HepG2 (cell line): Measurements from ENCODE around the gene DVL3. TPM values are rescaled to one million over a fixed set of nuclear protein-coding genes. Genes with fewer than 3 reads are reported as not detected.

Experiments
- ATF7-NPFF ChIP-seq: sonication (generic); formaldehyde crosslinking; IDR thresholded peaks from 2 replicates; pipeline ENCODE4 v1.8.1; 2023; ENCODE audit warnings: mild to moderate bottlenecking, low read depth, missing genetic modification reagents, moderate library complexity
- BORCS8-MEF2B ChIP-seq: sonication (generic); formaldehyde crosslinking; IDR thresholded peaks from 2 replicates; pipeline ENCODE4 v1.8.0; 2022; ENCODE audit warnings: mild to moderate bottlenecking, missing genetic modification reagents
- DR1 ChIP-seq: sonication (generic); formaldehyde crosslinking; IDR thresholded peaks from 2 replicates; pipeline ENCODE4 v1.8.0; 2021; ENCODE audit warnings: mild to moderate bottlenecking, missing genetic modification reagents, inconsistent platforms
- FOXM1 ChIP-seq: sonication (generic); formaldehyde crosslinking; IDR thresholded peaks from 2 replicates; pipeline ENCODE4 v1.5.0; 2020; ENCODE audit warnings: missing genetic modification reagents
- HNRNPLL ChIP-seq: fragments of 200-400 bp; formaldehyde crosslinking; IDR thresholded peaks from 2 replicates; pipeline ENCODE4 v1.6.1; 2017; ENCODE audit warnings: mild to moderate bottlenecking, low read depth, low read length; ENCODE audit not compliant: poor library complexity, severe bottlenecking
- JDP2 ChIP-seq: sonication (generic); formaldehyde crosslinking; IDR thresholded peaks from 2 replicates; pipeline ENCODE4 v1.8.1; 2022; ENCODE audit warnings: missing genetic modification reagents, borderline replicate concordance
- KDM6A ChIP-seq: IDR thresholded peaks from 2 replicates; pipeline ENCODE4 v1.6.1; 2016; ENCODE audit warnings: low read depth
- KLF16 ChIP-seq, 2 experiments: sonication (generic) in 1 of 2; formaldehyde crosslinking in 1 of 2; IDR thresholded peaks; 2 replicates each; pipeline versions ENCODE4 v1.6.1 to v1.8.0; 2016 to 2023; ENCODE audit warnings: missing genetic modification reagents in 2 of 2, missing compliant biosample characterization in 1 of 2
- PAF1 ChIP-seq: IDR thresholded peaks from 2 replicates; pipeline ENCODE4 v1.6.1; 2016; ENCODE audit warnings: missing genetic modification reagents, missing compliant biosample characterization
- PCBP2 ChIP-seq: fragments of 200-400 bp; formaldehyde crosslinking; optimal IDR thresholded peaks from 2 replicates; pipeline ENCODE3; 2018; ENCODE audit warnings: low read length, low read depth; ENCODE audit not compliant: poor library complexity, severe bottlenecking
- RXRA ChIP-seq: sonication (generic); formaldehyde crosslinking; IDR thresholded peaks from 2 replicates; pipeline ENCODE4 v1.5.1; 2020; ENCODE audit warnings: missing genetic modification reagents
- TCF12 ChIP-seq, 2 experiments: fragments of 450-650 bp in 1 of 2; sonication (generic) in 1 of 2; formaldehyde crosslinking in 1 of 2; IDR thresholded peaks; 2 replicates each; pipeline versions ENCODE4 v1.6.1 to v1.8.0; 2017 to 2022; ENCODE audit warnings: antibody characterized with exemption in 1 of 2, mild to moderate bottlenecking in 1 of 2, missing genetic modification reagents in 1 of 2, moderate library complexity in 1 of 2
- ZMAT3 ChIP-seq: sonication (generic); formaldehyde crosslinking; conservative IDR thresholded peaks from 2 replicates; pipeline ENCODE4 v1.7.0; 2021; ENCODE audit warnings: missing genetic modification reagents
- ZNF451 ChIP-seq: sonication (generic); formaldehyde crosslinking; IDR thresholded peaks from 2 replicates; pipeline ENCODE4 v1.5.0; 2020; ENCODE audit warnings: mild to moderate bottlenecking, missing genetic modification reagents
- ZNF629 ChIP-seq: sonication (generic); formaldehyde crosslinking; conservative IDR thresholded peaks from 2 replicates; pipeline ENCODE4 v1.5.0; 2020; ENCODE audit warnings: missing genetic modification reagents
- ZNF780A ChIP-seq: sonication (generic); formaldehyde crosslinking; IDR thresholded peaks from 2 replicates; pipeline ENCODE4 v1.8.0; 2022; ENCODE audit warnings: mild to moderate bottlenecking, missing genetic modification reagents, moderate library complexity
- ZSCAN25 ChIP-seq: sonication (generic); formaldehyde crosslinking; IDR thresholded peaks from 2 replicates; pipeline ENCODE4 v1.8.0; 2022; ENCODE audit warnings: mild to moderate bottlenecking, missing genetic modification reagents
- polyA plus RNA-seq, 8 experiments: library from polyadenylated mRNA; depleted of rRNA in 3 of 8; stranded (reverse) in 7 of 8; unstranded in 1 of 8; fragments of >200 nt; fragmentation: Illumina TruSeq in 4 of 8; extraction: Trizol in 4 of 8; gene quantifications; 2 replicates each; pipeline versions ENCODE4 v1.2.1 to v1.2.3, GENCODE V29; 2011 to 2016; ENCODE audit warnings: low read depth in 4 of 8, missing spikeins in 1 of 8, mixed read lengths in 1 of 8; ENCODE audit not compliant: insufficient read depth in 1 of 8
- total RNA-seq, 5 experiments: library from RNA; depleted of rRNA; stranded (reverse); fragments of >200 nt; fragmentation: Illumina TruSeq; extraction: Trizol; gene quantifications; 2 replicates each; pipeline ENCODE4 v1.2.3, GENCODE V29; 2016; ENCODE audit warnings: low read depth in 1 of 5
- TF ChIP-seq, protein P1 (sequence below): sonication (generic); formaldehyde crosslinking; IDR thresholded peaks from 2 replicates; pipeline ENCODE4 v1.5.0; 2020; ENCODE audit warnings: missing genetic modification reagents
- TF ChIP-seq, protein P2 (sequence below): sonication (generic); formaldehyde crosslinking; IDR thresholded peaks from 2 replicates; pipeline ENCODE4 v1.4.0; 2020; ENCODE audit warnings: missing genetic modification reagents
- TF ChIP-seq, protein P3 (sequence below): sonication (generic); formaldehyde crosslinking; IDR thresholded peaks from 2 replicates; pipeline ENCODE4 v1.4.0; 2020; ENCODE audit warnings: missing genetic modification reagents, borderline replicate concordance

Gene DVL3
- total and polyA plus RNA-seq, 2 of the 13 experiments (the other 11 are each of a cell fraction or from before 2014, with no cell fraction given), result 29.0 to 36.1 TPM

DNA sequence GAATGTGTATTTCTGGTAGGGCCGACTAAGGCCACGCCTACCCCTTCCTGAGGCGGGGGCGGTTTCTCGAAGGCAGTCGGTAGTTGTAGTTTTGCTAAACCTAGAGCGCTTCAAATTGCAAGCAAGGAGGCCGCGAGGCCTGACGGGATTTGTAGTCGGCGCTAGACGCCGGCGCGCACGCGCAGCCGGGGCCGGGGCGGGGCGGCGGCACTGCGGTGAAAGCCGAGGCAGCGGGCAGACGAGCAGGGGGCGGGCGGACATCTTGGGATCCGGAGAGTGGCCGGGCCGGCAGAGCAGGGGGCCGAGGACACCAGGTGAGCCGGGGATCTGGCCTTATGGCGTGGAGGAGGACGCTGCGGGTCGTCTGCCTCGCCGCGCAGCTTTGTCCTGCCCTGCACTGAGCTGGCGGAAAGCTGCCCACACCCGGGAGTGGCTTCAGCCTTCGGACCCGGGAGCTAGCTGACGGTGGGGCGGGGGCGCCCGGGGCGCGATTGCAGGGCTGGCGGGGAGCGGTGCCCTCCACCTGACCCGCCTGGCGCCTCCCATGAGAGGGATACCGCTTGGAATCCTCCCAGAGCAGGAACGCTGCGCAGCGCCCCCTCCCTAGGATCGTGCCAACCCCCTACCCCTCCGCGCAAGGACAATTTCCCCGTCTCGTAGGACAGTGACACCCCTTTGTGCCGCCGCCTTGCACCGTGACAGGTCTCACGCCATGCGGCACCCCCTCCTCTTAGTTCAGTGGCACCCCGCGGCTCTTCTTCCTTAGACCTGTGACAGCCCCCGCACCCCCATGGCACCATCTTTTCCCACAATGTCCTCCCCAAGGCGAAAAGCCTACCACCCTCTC is 19.7 kb downstream of the DVL3 start, which contains the start of gene AP2M1 (continued):
- TF ChIP-seq ATF7-NPFF (CRISPR knock-in tag) (no peak; the same call in 1 of the 2 replicates), ZMAT3 (CRISPR knock-in tag) (peak; percentile 61; the same call in 1 of the 2 replicates), JDP2 (CRISPR knock-in tag) (no peak), TCF12 (IDR thresholded peaks at IDR 0.05) (no peak), TCF12 (CRISPR knock-in tag; IDR thresholded peaks at IDR 0.05) (no peak), FOXM1 (CRISPR knock-in tag) (no peak), RXRA (CRISPR knock-in tag) (peak; percentile 66; the same call in 1 of the 2 replicates), DR1 (CRISPR knock-in tag) (no peak), ZNF629 (CRISPR knock-in tag) (0 out of 2 replicates have a peak, but pooled peaks have one; percentile 7), HNRNPLL (peak; percentile 31), KLF16 (CRISPR knock-in tag; IDR thresholded peaks at IDR 0.05) (peak in 1 of 2 experiments; percentile 70; a peak in 2 of 4 replicates), PCBP2 (no peak), KDM6A (CRISPR knock-in tag) (no peak), ZNF451 (no peak), ZNF780A (CRISPR knock-in tag) (no peak), ZSCAN25 (CRISPR knock-in tag) (0 out of 2 replicates have a peak, but pooled peaks have one; percentile 35), BORCS8-MEF2B (CRISPR knock-in tag) (peak; percentile 44; the same call in 1 of the 2 replicates), PAF1 (CRISPR knock-in tag) (0 out of 2 replicates have a peak, but pooled peaks have one; percentile 15)
- TF ChIP-seq, protein P1, sequence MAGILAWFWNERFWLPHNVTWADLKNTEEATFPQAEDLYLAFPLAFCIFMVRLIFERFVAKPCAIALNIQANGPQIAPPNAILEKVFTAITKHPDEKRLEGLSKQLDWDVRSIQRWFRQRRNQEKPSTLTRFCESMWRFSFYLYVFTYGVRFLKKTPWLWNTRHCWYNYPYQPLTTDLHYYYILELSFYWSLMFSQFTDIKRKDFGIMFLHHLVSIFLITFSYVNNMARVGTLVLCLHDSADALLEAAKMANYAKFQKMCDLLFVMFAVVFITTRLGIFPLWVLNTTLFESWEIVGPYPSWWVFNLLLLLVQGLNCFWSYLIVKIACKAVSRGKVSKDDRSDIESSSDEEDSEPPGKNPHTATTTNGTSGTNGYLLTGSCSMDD (CRISPR knock-in tag), result no peak
- TF ChIP-seq, protein P2, sequence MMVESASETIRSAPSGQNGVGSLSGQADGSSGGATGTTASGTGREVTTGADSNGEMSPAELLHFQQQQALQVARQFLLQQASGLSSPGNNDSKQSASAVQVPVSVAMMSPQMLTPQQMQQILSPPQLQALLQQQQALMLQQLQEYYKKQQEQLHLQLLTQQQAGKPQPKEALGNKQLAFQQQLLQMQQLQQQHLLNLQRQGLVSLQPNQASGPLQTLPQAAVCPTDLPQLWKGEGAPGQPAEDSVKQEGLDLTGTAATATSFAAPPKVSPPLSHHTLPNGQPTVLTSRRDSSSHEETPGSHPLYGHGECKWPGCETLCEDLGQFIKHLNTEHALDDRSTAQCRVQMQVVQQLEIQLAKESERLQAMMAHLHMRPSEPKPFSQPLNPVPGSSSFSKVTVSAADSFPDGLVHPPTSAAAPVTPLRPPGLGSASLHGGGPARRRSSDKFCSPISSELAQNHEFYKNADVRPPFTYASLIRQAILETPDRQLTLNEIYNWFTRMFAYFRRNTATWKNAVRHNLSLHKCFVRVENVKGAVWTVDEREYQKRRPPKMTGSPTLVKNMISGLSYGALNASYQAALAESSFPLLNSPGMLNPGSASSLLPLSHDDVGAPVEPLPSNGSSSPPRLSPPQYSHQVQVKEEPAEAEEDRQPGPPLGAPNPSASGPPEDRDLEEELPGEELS, result 0 out of 2 replicates have a peak, but pooled peaks have one; percentile 25
- TF ChIP-seq, protein P3, sequence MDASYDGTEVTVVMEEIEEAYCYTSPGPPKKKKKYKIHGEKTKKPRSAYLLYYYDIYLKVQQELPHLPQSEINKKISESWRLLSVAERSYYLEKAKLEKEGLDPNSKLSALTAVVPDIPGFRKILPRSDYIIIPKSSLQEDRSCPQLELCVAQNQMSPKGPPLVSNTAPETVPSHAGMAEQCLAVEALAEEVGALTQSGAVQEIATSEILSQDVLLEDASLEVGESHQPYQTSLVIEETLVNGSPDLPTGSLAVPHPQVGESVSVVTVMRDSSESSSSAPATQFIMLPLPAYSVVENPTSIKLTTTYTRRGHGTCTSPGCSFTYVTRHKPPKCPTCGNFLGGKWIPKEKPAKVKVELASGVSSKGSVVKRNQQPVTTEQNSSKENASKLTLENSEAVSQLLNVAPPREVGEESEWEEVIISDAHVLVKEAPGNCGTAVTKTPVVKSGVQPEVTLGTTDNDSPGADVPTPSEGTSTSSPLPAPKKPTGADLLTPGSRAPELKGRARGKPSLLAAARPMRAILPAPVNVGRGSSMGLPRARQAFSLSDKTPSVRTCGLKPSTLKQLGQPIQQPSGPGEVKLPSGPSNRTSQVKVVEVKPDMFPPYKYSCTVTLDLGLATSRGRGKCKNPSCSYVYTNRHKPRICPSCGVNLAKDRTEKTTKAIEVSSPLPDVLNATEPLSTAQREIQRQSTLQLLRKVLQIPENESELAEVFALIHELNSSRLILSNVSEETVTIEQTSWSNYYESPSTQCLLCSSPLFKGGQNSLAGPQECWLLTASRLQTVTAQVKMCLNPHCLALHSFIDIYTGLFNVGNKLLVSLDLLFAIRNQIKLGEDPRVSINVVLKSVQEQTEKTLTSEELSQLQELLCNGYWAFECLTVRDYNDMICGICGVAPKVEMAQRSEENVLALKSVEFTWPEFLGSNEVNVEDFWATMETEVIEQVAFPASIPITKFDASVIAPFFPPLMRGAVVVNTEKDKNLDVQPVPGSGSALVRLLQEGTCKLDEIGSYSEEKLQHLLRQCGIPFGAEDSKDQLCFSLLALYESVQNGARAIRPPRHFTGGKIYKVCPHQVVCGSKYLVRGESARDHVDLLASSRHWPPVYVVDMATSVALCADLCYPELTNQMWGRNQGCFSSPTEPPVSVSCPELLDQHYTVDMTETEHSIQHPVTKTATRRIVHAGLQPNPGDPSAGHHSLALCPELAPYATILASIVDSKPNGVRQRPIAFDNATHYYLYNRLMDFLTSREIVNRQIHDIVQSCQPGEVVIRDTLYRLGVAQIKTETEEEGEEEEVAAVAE (CRISPR knock-in tag), result no peak
